ENCODE results near the gene GPR152.
A peak's percentile ranks its signal among the peaks of the same experiment; 100 is the strongest.

GPR152 gene

GRCh38 chr11:67456068-67456705 lies 3.7 kb upstream of the GPR152 start:
- Histone ChIP-seq H3K9me3 (no peaks in the 10 kb centered on the region), H3K4me1 (no peaks in the 10 kb centered on the region), H3K27me3 (no peaks in the 10 kb centered on the region), H3K36me3 (no peaks in the 10 kb centered on the region), H3K27ac (no peak overlapping the region), H3K4me3 (no peak overlapping the region)
- TF ChIP-seq, protein P1, sequence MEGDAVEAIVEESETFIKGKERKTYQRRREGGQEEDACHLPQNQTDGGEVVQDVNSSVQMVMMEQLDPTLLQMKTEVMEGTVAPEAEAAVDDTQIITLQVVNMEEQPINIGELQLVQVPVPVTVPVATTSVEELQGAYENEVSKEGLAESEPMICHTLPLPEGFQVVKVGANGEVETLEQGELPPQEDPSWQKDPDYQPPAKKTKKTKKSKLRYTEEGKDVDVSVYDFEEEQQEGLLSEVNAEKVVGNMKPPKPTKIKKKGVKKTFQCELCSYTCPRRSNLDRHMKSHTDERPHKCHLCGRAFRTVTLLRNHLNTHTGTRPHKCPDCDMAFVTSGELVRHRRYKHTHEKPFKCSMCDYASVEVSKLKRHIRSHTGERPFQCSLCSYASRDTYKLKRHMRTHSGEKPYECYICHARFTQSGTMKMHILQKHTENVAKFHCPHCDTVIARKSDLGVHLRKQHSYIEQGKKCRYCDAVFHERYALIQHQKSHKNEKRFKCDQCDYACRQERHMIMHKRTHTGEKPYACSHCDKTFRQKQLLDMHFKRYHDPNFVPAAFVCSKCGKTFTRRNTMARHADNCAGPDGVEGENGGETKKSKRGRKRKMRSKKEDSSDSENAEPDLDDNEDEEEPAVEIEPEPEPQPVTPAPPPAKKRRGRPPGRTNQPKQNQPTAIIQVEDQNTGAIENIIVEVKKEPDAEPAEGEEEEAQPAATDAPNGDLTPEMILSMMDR (IDR thresholded peaks at IDR 0.05) = no peak
- peak in 1 of 2 donors; percentile 58 for DNase-seq
- intact Hi-C loops (cut with DNase I; ENCODE audit: low total_unique reads) = no loop called here

- H3K4me3 ChIP-seq = no peak within 1 kb of the TSS
- intact Hi-C loops (cut with DNase I; ENCODE audit: low total_unique reads) = no loop called here
Observed at GRCh38 chr11:67455054-67455453, 2.5 kb upstream of the GPR152 start, which contains the start of gene CABP4. Gene CABP4 (plus strand): TSS chr11:67455354. CDS start chr11:67455424, 70 bp downstream.

DNA sequence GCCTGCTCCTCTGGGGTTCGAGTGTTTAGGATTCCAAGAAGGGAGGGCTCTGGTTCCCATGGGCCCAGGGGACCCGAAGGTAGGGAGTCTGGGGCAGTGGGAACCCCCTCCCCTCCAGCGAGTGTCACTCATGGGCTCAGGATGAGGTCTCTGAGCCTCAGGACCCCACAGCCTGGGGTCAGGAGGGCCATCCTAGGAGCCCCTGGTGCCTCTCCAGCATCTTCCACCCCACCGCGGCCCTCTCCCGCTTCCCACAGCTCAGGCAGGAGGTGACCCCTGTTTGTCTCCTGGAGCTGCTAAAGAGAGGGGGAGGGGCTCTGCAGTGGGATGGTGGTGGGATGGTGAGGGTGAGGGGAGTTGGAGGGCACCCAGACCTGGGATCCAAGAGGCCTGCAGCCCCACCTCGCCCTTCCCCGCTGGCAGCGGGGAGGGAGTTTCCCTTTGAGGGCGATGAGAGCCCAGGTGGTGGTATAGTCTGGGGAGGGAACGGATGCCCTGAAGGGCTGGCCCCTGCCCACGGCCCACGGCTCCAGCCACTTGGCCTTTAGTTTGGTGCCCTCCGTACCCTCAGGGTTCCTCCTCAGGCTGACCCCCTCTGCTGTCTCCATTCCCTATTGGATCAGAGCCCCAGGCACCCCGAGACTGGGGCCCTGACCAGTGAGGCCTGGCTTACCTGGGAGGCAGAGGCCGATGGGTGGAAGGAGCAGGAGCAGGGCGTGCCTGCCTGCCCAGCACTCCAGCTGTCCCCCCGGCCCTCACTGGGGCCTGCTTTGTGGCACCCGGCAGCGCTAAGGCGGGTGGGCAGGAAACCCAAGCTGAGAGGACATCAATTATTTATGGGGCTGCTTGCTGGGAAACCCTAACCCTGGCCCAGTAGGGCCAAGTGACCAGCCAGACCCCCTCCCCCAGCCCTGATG lies 1.5 kb upstream of the GPR152 start:
- DNase-seq = no peak
- no peaks in the 10 kb centered on the region for H3K27me3 ChIP-seq
- no peak overlapping the region for H3K27ac ChIP-seq
- H3K9me3 ChIP-seq = no peaks in the 10 kb centered on the region
- TF ChIP-seq, protein P1 (IDR thresholded peaks at IDR 0.05) = no peak
- intact Hi-C loops (cut with DNase I; ENCODE audit: low total_unique reads) = no loop called here
- H3K4me1 ChIP-seq = no peaks in the 10 kb centered on the region
- H3K36me3 ChIP-seq = no peaks in the 10 kb centered on the region
- H3K4me3 ChIP-seq = no peak overlapping the region

More at GRCh38 chr11:67455054-67455453, 2.5 kb upstream of the GPR152 start, which contains the start of gene CABP4:
- TF ChIP-seq, protein P1 (IDR thresholded peaks at IDR 0.05) = no peak
- H3K27ac ChIP-seq = no peak within 1 kb of the TSS
- H3K27me3 ChIP-seq = no peaks in the 10 kb centered on the region
- no peaks in the 10 kb centered on the region for H3K9me3 ChIP-seq
- H3K4me1 ChIP-seq = no peaks in the 10 kb centered on the region
- H3K36me3 ChIP-seq = no peaks in the 10 kb centered on the region
- no peak for DNase-seq

- TF ChIP-seq, protein P1 (IDR thresholded peaks at IDR 0.05) = no peak
- Histone ChIP-seq H3K9me3 (no peaks in the 10 kb centered on the region), H3K27me3 (no peaks in the 10 kb centered on the region), H3K4me1 (no peaks in the 10 kb centered on the region), H3K4me3 (no peak overlapping the region), H3K36me3 (no peaks in the 10 kb centered on the region), H3K27ac (no peak overlapping the region)
- DNase-seq = no peak
- intact Hi-C loops (cut with DNase I; ENCODE audit: low total_unique reads) = no loop called here
Observed at GRCh38 chr11:67451658-67451976, 912 bp downstream of the GPR152 start.

GRCh38 chr11:67450796-67451657 lies 1.5 kb downstream of the GPR152 start:
- Histone ChIP-seq H3K4me3 (no peak overlapping the region), H3K4me1 (no peaks in the 10 kb centered on the region), H3K27ac (no peak overlapping the region), H3K9me3 (no peaks in the 10 kb centered on the region), H3K36me3 (no peaks in the 10 kb centered on the region), H3K27me3 (no peaks in the 10 kb centered on the region)
- intact Hi-C loops (cut with DNase I; ENCODE audit: low total_unique reads) = no loop called here
- TF ChIP-seq, protein P1 (IDR thresholded peaks at IDR 0.05) = no peak
- DNase-seq = no peak

All from tibial artery (tissue), 4 donors.